Measurements from ENCODE around the gene CXCL10. TPM values are rescaled to one million over a fixed set of nuclear protein-coding genes. Genes with fewer than 3 reads are reported as not detected.

Gene CXCL10
- total and polyA plus RNA-seq, 9 of the 15 experiments (the other 6 are each of a cell fraction or from before 2014, with no cell fraction given) = 0.06 to 0.18 (median 0.08) TPM; not detected in 6

- TF ChIP-seq POLR2H (tag; IDR thresholded peaks at IDR 0.05; ENCODE audit: low read depth) = no peak
- no peak for TF ChIP-seq ZBTB11 (CRISPR knock-in tag; IDR thresholded peaks at IDR 0.05)
- TF ChIP-seq, protein P1, sequence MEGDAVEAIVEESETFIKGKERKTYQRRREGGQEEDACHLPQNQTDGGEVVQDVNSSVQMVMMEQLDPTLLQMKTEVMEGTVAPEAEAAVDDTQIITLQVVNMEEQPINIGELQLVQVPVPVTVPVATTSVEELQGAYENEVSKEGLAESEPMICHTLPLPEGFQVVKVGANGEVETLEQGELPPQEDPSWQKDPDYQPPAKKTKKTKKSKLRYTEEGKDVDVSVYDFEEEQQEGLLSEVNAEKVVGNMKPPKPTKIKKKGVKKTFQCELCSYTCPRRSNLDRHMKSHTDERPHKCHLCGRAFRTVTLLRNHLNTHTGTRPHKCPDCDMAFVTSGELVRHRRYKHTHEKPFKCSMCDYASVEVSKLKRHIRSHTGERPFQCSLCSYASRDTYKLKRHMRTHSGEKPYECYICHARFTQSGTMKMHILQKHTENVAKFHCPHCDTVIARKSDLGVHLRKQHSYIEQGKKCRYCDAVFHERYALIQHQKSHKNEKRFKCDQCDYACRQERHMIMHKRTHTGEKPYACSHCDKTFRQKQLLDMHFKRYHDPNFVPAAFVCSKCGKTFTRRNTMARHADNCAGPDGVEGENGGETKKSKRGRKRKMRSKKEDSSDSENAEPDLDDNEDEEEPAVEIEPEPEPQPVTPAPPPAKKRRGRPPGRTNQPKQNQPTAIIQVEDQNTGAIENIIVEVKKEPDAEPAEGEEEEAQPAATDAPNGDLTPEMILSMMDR (IDR thresholded peaks at IDR 0.05 in 2 of 3, conservative IDR thresholded peaks at IDR 0.05 in 1 of 3; ENCODE audit: insufficient read depth in 2 of 3, low read depth in 1 of 3, low read length in 3 of 3) = no peak
- no peak for TF ChIP-seq ZHX1 (conservative IDR thresholded peaks at IDR 0.05; ENCODE audit: low read length)
- TF ChIP-seq NFATC3 (IDR thresholded peaks at IDR 0.05) = no peak
- TF ChIP-seq ZNF778 (CRISPR knock-in tag; IDR thresholded peaks at IDR 0.05) = no peak
- TF ChIP-seq ESRRB (CRISPR knock-in tag; IDR thresholded peaks at IDR 0.05; ENCODE audit: borderline replicate concordance) = no peak
- TF ChIP-seq SNAPC5 (CRISPR knock-in tag; IDR thresholded peaks at IDR 0.05) = no peak
These were observed 43.2 kb upstream of the CXCL10 start (continued) for GRCh38 chr4:76066546-76066945.

All from K562 (cell line).